Measurements from ENCODE around the gene PGAP3.

PGAP3 gene

DNA sequence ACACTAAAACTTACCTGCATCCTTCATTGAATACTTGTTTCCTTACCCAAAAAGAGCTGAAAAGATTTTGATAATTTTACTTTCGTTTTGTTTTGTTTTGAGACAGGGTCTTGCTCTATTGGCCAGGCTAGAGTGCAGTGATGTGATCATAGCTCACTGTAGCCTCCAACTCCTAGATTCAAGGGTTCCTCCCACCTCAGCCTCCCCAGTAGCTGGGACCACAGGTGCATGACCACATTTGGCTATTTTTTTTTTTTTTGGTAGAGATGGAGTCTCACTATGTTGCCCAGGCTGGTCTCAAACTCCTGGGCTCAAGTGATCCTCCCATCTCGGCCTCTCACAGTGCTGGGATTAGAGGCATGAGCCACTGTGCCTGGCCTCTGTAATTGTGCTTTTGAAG, 32.8 kb downstream of the PGAP3 start:
- DNase-seq, result no peak

- DNase-seq, result peak; percentile 64
These were observed 34.1 kb downstream of the PGAP3 start for GRCh38 chr17:39653662-39654331.

GRCh38 chr17:39653316-39653661, 34.6 kb downstream of the PGAP3 start:
- no peak for DNase-seq

- no peak for DNase-seq
These were observed 35.1 kb downstream of the PGAP3 start for GRCh38 chr17:39652587-39653315.

GRCh38 chr17:39651923-39652586, 35.8 kb downstream of the PGAP3 start:
- DNase-seq, result no peak

- no peak for DNase-seq
These were observed 37.7 kb downstream of the PGAP3 start for GRCh38 chr17:39650121-39650579.

DNA sequence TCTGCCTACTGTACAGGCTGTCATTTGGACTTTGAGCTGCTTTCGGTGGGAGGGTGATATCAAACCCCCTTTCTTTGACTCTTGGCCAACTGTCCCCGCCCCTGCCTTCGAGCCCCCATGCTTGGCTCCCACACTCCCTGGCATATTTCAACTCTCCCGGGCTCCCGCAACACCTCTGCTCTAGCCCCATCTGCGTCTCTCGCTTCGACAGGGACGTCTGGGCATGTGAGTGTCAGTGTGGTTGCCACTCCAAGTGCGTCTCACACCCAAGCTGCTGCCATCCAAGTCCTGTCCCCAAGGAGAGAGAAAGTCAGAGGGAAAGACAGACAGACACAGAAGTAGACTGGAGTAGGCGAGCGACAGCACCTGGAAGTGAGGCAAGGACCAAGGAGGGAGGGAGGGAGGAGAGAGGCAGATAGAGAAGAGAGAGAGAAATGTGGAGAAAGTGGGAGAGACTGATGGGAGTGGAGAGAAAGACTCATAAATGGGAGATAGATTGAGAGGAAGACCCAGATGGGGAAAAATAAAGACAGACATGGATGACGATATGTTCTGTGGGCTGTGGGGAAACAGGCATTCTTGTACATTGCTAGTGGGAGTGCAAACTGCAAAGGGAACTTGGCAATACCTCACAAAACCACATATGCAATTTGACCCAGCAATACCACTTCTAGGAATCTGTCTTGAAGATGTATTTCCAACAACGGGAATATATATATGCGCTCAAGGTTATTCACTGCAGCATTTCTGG, 39.1 kb downstream of the PGAP3 start:
- no peak for DNase-seq

GRCh38 chr17:39647256-39647655, 40.6 kb downstream of the PGAP3 start:
- no peak for DNase-seq

DNA sequence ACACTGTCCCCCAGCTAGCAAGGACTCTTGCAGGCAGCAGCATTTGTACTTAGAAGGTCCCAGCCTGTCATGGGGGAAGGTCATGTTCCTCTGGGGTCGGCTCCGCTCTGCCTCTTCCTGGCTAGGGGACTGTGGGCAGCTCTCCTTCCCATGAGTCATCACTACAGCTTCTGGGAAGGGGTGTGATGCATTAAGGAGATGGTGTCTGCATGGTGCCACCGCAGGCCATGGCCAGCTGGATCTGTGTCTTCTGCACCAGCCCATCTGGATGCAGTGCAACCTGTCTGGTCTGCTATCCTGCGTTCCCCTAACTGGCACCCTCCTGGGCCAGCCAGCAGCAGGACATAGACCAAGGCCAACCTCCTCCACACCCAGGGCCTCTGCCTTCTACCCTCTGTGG, 44.6 kb downstream of the PGAP3 start:
- DNase-seq, result no peak

GRCh38 chr17:39642291-39643074, 45.4 kb downstream of the PGAP3 start:
- no peak for DNase-seq

- no peak for DNase-seq
These were observed 46.0 kb downstream of the PGAP3 start for GRCh38 chr17:39641883-39642282.

GRCh38 chr17:39641097-39641496, 46.8 kb downstream of the PGAP3 start:
- DNase-seq, result no peak

DNA sequence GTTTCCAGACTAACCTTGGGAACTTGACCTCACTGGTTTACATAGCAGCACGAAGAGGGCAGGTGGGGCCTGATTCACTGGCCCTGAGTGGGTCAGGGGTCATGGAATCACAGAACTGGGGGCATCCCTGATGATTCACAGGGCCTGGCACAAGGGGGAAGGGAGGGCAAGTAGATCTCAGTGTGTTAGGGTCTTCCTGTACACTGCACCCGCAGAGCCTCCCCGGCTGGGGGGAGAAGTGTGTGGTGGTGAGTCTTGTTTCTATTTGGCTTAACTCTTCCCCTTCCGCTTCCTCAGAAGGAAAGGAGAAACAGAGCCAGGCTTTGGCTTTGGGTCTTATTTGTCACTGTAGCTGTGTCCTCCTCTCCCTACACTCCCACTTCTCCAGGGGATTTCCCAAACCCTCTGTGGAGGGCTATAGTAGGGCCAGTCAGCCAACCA, 47.2 kb downstream of the PGAP3 start:
- no peak for DNase-seq

- no peak for DNase-seq
These were observed 48.0 kb downstream of the PGAP3 start for GRCh38 chr17:39639566-39640458.

- no peak for DNase-seq
These were observed 48.8 kb downstream of the PGAP3 start for GRCh38 chr17:39639043-39639442.

GRCh38 chr17:39638317-39638716, 49.5 kb downstream of the PGAP3 start:
- DNase-seq, result no peak

DNA sequence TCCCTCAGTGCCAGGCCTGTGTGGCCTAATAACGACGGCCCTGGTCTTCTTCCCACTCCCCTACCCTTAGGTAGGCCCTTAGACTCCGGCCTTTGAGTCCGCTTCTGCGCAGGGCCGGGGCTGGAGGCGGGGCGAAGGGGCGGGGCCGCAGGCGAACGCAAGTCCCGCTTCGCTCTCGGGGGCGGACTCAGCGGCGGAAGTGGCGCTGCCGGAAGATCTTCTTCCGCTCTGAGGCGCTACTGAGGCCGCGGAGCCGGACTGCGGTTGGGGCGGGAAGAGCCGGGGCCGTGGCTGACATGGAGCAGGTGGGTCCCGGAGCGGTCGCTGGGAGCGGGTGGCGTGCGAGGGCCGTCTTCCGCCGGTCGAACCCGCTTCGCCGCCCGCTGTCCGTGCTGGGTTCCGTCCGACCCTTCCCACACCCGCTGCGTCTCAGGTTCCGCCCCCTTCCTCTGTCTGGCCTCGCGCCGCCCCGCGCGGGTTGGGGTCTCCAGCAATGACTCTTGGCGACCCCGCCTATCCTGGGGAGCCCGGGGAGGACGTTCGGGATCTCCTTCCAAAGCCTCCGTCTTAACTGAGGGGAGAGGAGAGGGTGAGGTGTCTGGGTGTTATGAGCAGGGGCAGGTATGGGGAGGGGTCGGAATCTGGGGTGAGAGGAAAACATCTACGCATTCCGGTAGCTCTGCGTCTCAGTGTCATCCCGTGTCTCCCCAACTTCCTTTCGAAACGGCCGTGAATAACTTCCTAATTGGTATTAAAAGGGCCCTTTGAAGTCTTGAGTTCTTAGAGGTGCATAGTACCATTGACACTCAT, 50.7 kb downstream of the PGAP3 start, which contains the start of gene STARD3:
Gene STARD3, plus strand, starts transcription at position 218 of the 810 bp plus-strand sequence. CDS start 16,388 bp downstream, outside the sequence.
- peak; percentile 45 for DNase-seq

GRCh38 chr17:39636587-39636926, 51.3 kb downstream of the PGAP3 start:
- no peak for DNase-seq

DNA sequence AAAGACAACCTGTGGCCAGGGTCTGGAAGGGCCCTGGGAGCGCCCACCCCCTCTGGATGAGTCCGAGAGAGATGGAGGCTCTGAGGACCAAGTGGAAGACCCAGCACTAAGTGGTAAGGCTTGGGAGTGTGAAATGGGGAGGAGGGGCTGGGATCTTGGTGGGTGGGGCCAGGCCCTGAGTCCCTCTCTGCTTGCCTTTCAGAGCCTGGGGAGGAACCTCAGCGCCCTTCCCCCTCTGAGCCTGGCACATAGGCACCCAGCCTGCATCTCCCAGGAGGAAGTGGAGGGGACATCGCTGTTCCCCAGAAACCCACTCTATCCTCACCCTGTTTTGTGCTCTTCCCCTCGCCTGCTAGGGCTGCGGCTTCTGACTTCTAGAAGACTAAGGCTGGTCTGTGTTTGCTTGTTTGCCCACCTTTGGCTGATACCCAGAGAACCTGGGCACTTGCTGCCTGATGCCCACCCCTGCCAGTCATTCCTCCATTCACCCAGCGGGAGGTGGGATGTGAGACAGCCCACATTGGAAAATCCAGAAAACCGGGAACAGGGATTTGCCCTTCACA, 52.2 kb downstream of the PGAP3 start:
- DNase-seq, result no peak

- peak; percentile 72 for DNase-seq
These were observed 53.4 kb downstream of the PGAP3 start for GRCh38 chr17:39634384-39634871.
